GM21576 (cell line): ENCODE measurements around the gene CARMIL3.
A peak's percentile ranks its signal among the peaks of the same experiment; 100 is the strongest.
"Not testable (repeated sequence)": the region's sequence is repeated elsewhere in the genome, so short reads cannot be mapped to it uniquely, and the experiment has no call there.

ENCODE experiments used
- ATAC-seq: cut with Tn5 transposase; IDR thresholded peaks from one replicate; pipeline ENCODE4 v1.9.1; 2021; ENCODE audit warnings: mild to moderate bottlenecking, moderate library complexity; ENCODE audit not compliant: unreplicated experiment

The CARMIL3 gene

DNA sequence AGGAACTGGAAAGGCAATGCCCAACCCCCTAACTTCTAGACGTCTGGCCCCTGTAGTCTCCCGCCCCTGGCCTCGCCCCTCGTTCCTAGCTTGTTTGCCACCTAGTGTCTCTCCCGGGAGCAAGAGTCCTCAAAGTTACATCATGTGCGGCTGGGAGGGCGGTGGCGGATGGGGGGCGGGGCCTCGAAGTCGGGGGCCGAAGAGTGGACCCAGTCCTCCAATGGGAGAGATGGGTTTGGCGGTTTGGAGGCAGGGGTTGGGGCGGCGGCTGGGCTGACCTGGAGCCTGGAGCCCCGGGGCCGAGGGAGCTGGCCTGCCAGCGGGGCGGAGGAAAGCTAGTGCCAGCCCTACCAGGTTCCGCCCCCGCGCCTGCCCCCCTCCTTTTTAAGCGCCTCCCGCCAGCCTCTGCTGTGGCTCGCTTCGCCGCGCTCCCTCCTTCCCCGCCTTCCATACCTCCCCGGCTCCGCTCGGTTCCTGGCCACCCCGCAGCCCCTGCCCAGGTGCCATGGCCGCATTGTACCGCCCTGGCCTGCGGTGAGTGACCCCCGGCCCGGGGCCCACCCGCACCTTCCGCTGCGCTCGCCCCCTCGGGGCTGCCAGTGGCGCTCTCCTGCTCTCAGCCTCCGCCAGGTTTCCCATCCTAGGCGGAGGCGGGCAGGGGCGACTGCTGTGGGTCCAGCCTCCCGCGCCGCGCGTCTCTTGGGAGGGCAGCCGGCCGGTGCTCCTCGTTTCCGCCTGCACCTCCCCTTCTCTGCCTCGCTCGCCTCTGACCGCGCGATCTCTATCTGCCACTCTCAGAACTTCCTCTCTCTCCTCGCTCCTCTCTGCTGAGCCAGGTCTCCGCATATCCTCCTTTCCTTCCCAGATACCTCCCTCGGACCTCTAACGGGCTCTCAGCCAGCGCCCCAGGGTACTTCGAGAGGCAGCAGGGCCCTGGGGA lies 42.4 kb downstream of the CARMIL3 start, which contains the start of gene PCK2:
PCK2 (plus strand) TSS at position 411 of the 940 bp plus-strand sequence; CDS start at position 506, 95 bp downstream.
- ATAC-seq = peak; percentile 45

- ATAC-seq = no peak
Measured at GRCh38 chr14:24094841-24095270, 43.0 kb downstream of the CARMIL3 start.

GRCh38 chr14:24095271-24096068 lies 43.7 kb downstream of the CARMIL3 start:
- ATAC-seq = peak; percentile 70

GRCh38 chr14:24096545-24097181 lies 44.9 kb downstream of the CARMIL3 start:
- no peak for ATAC-seq

GRCh38 chr14:24098229-24098926 lies 46.6 kb downstream of the CARMIL3 start:
- no peak for ATAC-seq

DNA sequence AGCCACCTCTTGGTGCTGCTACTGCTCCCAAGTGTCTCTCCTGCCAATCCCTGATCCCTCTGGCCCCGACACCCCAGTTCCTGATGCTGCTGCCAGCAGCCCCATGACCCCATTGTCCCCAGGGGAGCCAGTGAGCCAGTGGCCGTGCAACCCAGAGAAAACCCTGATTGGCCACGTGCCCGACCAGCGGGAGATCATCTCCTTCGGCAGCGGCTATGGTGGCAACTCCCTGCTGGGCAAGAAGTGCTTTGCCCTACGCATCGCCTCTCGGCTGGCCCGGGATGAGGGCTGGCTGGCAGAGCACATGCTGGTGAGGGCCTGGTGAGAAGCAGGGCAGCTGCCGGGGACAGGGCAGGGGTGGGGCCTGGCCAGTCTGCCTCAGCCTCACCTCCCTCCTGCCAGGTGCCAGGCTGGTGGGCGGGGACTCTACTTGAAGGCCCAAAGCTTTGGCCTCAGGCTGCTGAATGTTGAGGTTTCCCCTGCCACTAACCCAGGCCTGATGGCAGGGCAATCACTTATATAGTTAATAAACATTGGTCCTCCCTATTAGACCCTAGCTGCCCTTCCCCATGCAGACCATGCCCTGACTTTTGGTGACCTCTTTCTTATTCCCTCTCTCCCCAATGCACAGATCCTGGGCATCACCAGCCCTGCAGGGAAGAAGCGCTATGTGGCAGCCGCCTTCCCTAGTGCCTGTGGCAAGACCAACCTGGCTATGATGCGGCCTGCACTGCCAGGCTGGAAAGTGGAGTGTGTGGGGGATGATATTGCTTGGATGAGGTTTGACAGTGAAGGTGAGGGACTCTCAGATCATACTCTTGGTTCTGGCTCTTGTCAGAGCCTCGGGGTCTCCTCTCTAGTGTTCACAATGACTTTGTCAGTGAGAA lies 47.4 kb downstream of the CARMIL3 start:
- ATAC-seq = no peak

DNA sequence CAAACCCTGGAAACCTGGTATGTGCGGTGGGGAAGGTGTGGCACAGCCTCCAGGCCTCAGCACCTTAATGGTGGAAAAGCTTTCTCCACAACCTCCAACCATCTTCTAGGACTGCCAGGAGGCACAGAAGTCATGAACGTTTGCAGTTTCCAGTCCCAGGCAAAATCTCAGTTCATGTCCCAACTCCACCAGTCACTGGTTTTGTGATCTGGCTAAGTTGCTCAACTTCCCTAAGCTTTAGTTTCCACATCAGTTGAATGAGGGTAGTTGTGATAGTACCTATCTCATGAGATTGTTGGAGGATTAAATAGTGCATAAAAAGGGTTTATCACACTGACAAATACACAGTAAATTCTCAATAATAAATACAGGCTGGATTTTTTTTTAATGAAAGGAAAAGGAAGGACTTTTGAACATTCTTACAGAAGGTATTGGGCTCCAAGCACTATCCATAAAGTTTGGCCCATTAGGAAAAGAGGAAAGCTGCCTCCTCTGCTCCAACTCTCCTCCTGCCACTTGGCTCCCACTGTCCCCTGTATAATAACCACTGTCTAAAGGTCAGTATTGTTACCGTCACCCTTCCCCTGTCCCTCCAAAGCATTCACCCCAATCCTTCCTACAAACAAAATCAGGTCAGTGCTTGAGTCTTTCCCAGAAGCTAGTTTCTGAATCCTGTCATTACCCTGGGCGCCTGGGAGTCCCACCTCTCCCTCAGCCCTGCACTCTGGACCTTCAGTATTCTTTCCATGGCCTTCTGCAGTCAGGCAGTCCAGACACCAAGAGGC lies 48.6 kb downstream of the CARMIL3 start:
- no peak for ATAC-seq

- ATAC-seq = no peak
Measured at GRCh38 chr14:24100982-24101494, 49.2 kb downstream of the CARMIL3 start.

DNA sequence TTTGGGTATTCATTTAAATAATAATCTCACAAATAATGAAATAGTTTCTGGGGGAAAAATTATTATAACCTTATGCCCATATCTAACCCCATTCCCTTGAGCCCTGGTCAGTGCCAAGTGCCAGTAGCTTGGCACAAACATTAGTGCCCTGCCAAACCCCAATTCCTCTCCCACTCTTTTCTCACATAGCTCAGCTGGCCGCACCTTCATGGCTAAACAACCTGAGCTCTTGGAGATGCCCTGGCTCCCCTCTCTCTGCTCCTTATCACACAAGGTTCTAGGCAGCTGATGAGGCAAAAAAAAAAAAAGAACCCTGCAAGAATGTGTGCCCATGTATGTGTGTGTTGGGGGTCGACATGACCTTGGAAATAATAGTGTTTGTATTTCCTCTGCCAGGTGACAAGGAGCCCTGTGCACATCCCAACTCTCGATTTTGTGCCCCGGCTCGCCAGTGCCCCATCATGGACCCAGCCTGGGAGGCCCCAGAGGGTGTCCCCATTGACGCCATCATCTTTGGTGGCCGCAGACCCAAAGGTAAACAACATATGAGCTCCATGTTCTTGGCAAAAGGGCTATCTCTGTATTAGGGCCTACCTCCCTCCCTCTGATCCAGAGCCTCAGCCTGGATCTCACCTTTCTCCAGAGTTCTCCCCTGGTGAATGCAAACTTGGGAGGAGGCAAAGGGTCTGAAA lies 50.7 kb downstream of the CARMIL3 start:
- ATAC-seq = no peak

DNA sequence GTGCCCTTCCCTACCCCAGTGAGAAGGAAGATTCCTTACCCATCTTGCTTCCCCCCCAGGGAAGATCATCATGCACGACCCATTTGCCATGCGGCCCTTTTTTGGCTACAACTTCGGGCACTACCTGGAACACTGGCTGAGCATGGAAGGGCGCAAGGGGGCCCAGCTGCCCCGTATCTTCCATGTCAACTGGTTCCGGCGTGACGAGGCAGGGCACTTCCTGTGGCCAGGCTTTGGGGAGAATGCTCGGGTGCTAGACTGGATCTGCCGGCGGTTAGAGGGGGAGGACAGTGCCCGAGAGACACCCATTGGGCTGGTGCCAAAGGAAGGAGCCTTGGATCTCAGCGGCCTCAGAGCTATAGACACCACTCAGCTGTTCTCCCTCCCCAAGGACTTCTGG lies 51.6 kb downstream of the CARMIL3 start:
- ATAC-seq = no peak

GRCh38 chr14:24105609-24106239 lies 53.9 kb downstream of the CARMIL3 start:
- not testable (repeated sequence) for ATAC-seq

- no peak for ATAC-seq
Measured at GRCh38 chr14:24106672-24107271, 55.0 kb downstream of the CARMIL3 start.

DNA sequence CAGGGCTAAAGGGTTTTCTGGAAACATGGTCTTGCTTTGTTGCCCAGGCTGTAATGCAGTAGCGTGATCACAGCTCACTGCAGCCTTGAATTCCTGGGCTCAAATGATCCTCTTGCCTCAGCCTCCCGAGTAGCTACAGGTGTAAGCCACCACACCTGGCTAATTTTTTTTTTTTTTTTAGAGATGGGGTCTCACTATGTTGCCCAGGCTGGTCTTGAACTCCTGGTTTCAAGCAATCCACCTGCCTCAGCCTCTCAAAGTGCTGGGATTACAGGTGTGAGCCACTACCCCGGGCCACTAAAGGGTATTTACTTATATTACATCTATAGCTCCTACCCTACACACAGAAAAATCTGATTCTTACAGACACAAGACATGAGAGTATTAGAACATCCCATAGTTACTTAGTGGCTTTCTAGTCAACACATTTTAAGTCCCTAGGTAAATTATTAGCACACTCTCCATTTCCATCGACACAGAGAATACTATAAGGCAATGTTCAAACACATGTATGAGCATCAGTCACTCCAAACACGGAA lies 56.6 kb downstream of the CARMIL3 start:
- peak; percentile 35 for ATAC-seq

GRCh38 chr14:24110060-24110459 lies 58.3 kb downstream of the CARMIL3 start:
- ATAC-seq = no peak

DNA sequence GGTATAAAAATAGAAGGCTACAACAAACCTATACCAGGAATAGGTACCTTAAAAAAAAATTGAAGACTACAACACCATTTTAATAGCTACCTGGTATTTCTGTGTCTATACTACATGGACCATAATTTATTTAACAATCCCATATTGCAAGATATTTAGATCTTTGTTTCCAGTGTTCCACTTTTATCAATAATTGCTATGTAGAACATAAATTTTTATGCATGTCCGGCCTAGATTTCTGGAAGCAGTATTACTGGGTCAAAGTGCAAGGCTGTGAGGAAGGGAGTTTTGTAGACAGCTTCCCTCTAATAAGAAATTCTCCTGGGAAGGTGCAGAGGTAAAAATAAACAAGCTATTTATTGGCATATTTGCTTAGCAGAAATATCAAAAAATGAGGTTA lies 58.7 kb downstream of the CARMIL3 start:
- ATAC-seq = no peak

GRCh38 chr14:24113379-24113800 lies 61.6 kb downstream of the CARMIL3 start:
- ATAC-seq = no peak
